GM19395 (cell line): ENCODE measurements around the gene ING3.
"Not testable (repeated sequence)": the region's sequence is repeated elsewhere in the genome, so short reads cannot be mapped to it uniquely, and the experiment has no call there.

Experiments used
- ATAC-seq: cut with Tn5 transposase; IDR thresholded peaks from one replicate; pipeline ENCODE4 v1.9.1; 2021; ENCODE audit warnings: mild to moderate bottlenecking, moderate library complexity; ENCODE audit not compliant: unreplicated experiment

Gene ING3

DNA sequence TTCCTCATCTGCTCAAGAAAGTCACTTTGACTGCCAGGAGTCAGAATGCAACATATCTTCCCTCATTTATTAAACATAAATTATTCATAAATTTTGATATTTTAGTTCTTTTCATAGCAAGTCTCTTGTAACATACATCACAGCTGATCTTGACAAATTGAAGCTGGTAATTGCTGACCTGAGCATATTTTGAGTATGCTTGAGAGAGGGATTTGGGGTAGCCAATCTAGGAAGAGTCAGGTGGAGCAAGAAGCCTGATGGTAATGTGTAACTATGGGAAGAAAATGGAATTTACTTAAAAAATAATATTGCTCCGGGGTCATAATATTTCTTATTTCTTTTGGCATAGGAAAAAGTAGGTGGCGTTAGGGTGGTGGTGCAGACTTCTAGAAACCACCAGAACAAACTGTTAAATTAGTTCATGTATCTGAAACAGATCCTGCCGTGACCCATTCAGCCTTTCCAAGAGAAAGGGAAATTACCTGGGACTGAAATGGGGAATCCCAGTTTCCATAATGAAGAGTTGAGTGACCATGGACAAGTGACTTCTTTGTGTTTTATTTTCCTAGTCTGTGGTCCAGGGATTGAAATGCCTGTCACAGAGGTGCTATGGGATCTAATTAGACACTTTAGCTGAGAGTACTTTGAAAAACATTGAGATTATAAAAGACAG lies 50.8 kb downstream of the ING3 start:
- ATAC-seq: no peak

DNA sequence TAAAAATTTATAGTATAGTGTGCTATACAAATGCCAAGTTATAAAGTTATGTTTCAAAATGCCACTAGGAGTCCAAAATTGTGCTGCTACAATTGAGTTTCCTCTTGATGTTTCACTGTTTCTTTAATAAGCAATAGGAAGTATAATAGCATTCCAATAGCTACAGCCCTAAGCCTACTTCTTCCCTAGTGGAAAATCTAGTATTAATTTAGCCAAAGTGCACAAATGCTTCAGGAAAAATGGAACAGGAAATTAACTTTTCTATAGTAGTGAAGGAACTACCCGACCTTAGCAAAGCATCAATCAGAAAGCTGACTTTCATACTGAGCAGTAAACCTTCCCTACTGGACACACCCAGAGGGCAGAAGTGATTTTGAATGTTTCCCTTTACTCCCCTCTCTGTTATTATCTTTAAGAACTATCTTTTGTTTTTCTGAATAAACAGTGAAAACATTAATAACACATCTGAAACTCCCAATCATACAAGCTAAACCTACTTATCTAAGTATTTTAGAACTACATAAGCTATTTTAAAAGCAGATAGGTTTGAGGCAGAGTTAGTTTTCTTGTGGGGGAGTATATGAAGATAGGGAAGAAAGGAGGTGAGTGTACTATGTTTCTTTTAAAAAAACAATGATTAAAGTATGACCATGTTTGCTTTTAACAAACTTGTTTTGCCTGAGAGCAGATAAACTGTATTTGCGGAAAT lies 51.6 kb downstream of the ING3 start:
- ATAC-seq: no peak

DNA sequence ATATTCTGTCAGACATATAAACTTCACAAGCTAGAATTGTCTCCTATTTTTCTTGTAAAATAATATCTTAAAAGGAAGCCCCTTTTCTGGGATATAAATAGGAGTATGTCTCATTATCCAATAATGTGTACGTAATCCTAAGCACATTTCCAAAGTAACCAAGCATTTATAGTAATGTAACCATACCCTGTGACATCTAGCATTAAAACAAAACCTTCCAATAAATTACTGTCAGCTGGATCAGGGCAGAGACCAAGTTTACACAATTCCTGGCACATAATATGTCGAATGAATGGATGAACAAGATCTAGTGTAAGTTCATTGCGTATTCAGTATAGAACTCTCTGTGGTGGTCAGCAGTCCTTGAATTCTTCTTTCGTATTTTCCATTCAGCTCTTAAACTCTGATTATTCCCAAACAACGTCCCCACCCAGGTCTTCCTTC lies 52.2 kb downstream of the ING3 start:
- ATAC-seq: no peak

DNA sequence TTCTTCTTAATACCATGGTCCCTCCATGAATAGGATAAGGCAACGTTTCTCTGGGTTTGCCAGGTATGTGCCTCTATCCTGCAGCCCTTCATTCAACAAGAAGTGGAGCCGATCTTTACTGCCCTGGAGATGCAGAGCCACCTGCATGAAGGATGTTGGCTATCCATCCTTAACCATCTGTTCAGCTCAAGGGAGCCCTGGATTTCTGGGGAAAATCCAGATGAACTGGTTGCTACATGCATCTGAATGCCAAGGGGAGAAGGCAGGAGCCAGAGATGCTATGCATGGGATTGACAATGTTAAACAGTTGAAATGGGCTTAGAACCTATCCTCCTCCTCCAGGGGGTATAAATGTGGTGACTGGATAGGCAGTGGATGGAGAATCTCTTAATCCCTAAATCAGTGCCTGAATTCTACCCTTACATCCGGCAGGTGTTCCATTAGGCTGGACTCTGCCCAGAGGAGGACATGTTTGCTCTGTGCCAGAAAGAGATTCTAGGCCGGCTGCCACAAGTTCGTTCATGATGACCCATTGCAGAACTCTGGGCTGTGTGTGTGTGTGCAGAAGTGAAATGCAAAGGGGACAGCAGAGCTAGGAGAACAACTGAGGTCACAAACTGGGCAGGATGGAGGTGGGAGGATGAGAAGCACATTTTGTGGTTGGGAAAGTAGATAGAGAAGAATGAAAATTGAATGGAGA lies 53.6 kb downstream of the ING3 start:
- no peak for ATAC-seq

DNA sequence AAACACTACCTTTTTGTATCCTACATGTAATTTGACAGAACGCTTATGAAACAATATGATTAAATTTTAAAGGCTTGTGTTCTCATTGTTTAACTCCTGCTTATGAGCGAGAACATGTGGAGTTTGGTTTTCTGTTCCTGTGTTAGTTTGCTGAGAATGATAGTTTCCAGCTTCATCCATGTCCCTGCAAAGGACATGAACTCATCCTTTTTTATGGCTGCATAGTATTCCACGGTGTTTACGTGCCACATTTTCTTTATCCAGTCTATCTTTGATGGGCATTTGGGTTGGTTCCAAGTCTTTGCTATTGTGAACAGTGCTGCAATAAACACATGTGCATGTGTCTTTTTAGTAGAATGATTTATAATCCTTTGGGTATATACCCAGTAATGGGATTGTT lies 54.5 kb downstream of the ING3 start:
- ATAC-seq: not testable (repeated sequence)

DNA sequence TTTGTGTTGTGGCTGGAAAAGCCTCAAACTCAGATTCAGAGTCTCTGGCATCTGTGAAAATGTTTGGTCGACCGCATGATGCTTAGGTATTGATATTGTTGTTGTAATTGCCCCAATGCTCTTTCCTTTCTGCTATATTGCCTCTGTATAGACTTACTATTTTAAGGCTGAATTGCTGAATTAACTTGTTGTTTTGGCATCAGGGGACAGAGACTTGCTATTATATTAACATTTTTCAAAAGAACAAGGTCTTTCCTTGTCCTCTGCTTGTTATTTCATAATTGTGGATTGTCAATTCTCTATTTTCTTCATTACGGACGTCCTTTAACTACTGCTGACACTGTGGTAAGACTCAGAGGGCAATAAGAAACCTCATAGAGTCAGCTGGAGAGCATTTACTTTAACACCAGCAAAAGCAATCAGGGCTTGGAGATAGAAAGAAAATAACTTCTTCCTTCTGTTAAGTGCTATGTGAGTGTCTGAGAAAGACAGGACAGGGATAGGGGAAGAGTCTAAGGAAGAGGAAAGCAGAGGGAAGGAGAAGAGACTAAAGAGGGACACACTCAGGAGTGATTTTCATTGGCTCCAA lies 55.5 kb downstream of the ING3 start:
- ATAC-seq: no peak

DNA sequence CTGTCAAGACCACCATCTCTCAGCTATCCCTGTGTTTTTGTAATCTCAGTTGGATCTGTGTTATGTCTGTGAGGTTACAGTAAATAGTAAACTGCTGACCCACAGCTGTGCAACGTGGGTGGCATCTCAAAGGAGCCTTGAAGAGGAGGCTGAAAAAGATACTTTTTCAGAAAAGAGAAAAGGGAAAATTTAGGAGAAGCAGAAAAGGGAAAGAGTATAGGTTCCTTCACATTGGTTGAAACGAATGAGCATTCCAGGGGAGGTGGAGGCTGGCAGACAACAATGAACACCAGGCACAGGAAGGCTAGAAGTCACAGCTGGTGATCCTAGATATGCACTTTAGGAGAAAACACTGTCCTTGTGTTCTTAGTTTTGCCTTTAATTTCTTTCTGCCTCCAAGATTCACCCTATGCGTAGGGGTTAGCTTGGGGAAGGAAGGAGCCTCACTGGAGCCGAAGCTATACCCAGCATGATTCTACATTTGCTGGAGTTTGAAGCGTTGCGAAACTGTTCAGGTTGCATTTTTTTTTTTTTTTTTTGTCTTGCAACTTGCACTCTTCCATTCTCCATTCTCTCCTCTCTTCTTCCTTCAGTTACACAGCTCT lies 56.2 kb downstream of the ING3 start:
- no peak for ATAC-seq

DNA sequence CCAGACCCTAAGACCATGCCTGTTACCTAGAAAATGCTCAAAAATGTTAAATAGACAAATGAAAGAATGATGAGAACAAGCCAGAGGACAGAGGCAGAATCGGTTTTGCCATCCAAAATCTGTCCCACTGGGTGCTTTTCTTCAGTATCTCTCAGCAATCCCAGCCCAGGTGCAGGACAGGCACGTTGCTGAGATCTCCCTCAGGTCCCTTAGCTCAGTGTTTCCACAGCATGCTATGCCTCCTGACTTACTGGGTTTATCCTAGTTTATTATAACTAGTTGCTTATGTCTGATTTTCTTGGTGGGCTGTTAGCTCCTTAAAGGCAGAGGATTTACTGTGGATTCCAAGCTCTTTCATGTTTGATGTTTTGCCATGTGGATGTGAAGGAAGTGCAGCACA lies 58.2 kb downstream of the ING3 start:
- ATAC-seq: no peak

DNA sequence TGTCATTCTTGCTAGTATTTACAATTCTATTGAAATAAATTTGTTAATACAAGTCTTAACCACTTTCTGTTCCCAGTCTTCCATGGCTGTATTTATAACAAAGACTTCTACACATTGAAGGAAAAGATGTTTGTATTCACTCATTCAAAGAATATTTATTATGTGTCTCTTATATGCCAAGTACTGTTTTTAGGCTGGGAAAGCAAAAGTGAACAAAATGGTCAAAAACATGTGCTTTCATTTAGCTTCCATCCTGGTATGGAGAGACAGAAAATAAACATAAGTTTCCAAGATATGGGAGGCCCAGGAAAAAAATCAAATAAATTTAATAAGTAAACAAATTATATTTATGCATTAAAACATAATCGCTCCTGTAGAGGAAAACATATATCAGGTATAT lies 60.8 kb downstream of the ING3 start:
- no peak for ATAC-seq

DNA sequence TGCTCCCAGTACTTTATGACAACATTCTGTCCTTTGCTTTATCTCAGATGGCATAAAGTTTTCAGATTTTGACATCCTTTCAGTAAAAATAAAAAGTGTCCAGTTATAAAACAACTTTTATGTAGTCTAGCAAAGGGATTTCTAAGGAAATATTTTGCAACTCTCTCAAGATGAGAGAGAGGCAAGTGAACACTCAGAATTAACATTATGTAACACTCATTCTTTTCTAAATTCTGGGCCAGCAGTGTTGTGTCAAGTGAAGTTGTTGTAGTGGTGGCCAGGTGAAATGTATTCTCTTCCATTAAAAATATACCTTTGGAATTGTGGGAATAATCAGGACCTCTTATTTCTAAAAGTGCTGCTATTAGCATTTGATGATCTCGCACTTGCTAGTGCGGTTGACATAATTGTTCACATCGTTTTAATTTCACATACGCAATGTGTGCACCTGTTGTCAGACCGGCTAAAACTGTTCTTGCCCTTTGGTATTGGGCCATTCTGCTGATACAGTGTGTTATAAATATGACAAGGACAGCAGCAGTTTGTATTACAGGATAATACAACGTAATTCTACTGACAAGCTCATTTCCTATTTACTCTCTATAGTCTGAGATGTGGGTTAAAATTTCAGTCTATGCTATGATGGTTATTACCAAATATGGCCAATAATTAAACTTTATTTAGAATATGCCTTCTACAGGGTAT lies 61.7 kb downstream of the ING3 start:
- no peak for ATAC-seq

DNA sequence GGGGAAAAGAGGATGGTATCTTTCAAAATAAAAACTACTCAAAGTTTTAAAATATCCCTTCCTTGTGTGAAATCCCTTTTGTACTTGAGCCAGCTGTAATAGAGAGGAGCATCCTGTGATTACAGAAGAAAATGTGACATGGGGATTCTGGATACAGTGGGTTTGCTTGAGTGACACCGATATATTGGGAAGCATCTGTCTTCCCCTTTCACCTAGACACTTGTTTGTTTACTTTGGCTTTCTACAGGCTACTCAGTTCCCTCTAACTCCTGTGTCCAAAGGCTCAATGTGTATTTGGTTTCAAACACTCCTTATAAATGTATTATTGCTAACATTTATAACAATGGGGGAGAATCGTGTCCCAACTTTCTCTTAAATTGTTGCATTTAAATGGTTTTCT lies 62.3 kb downstream of the ING3 start:
- no peak for ATAC-seq

DNA sequence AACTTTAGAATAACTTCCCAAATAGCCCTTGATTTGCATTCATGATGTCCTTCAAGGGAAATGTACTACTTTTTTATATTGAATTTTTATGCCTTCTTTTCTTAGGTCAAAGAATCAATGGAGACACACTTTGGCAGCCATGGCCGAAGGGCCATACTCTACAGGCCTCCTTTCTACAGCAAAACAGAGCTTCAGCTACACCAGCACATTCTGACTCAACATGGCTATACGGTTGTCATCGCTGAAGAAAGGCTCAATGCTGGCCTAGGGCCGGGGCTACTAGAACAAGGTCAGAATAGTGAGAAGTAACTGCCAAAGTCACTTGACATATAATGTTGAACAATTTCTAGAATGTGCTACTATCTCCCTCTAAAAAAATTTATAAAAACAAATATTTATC lies 65.0 kb downstream of the ING3 start:
- no peak for ATAC-seq

DNA sequence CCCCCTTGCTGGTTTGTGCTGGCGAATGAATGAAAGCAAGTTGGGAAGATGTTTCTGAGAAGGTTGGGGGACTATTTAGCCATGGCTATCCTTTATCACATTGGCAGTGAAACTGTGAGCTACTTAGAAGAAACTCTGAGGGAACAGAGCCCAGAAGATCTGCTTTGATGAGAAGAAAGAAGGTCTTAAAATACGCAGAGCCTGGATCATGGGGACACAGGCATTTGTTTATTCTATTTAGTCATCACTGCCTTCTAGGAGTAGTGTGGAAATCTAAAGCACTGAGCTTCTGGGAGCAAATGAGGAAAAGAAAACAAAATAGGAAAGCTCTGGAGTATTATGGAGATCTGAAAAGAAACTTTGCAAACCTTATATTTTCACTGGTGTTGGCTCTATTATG lies 66.4 kb downstream of the ING3 start:
- ATAC-seq: no peak

DNA sequence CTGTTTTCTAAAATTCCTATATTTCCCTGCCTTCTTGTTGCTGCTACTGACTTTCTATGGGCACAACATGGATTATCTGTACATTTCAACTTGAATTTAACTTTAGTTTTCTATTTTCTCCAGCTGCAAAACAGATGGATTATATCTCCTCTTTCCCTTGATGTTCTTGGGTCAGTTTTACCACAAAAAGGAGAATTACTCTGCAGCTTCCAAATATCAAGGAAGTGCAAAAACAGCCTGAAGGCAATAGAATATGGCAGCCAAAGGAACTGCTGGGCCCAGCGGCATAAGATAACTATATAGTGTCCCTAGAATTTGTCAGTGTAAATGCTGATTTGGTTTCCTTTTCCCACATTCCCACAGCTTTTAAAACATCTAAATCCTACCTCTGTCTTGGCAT lies 67.0 kb downstream of the ING3 start:
- no peak for ATAC-seq

DNA sequence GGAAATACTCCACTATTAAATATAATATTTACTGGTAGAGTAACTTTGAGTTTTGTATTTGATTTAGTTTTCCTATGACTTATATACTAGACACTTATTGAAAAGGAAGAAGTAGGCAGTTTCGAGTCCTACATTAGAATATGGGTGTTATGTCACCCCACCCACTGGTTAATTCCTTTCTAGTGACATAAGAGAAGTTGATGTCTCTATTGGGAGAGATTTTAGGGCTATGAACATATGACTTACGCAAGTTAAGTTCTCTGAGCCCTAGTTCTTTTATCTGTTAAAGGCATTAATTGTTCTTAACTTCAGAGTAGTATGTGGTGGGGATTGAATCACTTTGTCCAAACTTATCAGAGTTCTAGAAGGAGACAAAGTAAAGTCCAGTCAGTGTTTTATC lies 68.4 kb downstream of the ING3 start:
- no peak for ATAC-seq

DNA sequence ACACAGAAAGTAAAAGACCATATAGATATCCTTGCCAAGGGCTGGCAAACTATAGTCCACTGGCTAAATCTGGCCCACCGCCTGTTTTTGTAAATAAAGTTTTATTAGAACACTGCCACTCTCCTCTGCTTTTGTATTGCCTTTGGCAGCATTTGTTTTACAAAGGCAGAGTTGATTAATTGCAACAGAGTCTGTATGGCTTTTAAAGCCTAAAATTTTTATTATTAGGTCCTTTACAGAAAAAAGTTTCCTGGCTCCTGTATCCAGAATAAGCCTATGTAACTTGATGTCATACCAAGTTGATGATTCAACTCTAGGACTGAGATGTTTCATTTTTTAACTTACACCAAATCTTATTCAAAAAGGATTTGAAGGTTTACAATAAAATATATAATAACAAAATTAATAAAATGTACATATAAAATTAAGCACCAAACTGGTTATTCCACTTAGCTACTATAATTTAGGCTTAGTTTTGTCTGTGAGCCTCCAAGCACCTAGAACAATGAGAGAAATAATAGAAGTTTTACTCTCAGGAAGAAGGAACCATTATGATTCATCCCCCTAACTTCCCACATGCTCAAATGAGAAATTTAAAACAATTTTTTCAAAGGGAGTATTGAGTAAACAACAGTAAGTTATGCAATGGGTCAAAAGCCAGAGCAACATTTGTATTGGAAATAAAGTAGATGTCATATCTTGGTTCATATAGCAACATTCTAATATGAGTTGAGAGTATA lies 69.8 kb downstream of the ING3 start:
- ATAC-seq: no peak

DNA sequence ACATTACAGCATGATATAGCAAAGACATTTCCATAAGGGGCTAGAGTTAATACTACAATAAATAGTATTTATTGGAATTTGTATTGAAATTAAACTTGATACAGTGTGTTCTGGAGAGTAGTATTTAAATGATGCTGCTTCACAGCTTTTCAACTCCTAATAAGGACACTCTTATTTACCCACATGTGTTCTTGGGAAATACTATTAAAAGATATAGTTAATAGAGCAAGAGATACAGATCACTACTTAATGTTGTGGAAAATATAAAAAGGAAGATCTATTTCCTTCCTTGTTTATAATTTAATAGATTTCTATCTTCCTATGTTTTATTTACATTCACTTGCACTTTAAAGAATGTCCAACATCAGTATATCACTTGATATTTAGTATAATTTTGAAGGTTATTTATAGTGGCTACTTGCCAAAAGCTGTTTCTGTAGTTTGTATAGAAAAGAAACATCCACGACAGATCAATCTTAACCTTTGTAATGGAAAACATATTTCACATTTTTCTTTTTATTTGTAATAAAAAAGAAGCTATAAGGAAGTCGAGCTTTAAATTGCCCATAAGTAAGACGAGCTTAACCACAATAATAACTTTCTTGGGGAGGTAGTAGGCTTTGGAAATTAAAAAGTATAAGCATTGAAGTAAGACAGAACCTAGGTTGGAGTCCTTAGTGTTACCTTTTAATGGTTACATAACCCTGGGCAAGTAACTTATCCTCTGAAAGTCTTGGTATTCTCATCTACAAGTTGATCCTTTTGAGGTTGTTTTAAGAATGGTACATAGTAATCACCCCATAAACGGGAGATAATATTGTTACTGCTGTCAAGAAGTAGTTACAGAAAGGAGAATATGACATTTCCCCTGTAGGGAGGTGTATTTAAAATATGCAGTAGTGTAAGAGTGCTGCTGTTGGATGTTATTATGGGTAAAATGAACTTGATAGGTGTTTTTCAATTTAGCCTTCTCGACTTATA lies 70.7 kb downstream of the ING3 start:
- ATAC-seq: no peak

DNA sequence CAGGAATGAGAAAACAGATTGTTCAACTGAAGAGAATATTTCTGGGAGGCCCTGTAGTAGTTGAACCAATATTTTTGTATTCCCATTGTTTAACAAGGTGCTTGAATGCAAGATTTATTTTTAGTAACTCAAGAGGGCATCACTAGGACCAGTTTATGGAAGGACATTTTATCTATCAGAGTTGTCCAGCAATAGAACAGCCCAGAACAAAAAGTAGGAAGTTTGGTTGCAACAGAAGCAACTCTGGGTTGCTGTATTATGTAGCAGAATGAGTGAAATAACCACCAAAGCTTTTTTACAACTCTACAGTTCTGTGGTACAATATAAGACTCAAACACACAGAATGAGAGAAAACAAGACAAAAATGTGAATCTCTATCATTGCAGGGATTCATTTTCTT lies 72.6 kb downstream of the ING3 start:
- no peak for ATAC-seq
